Loucy (cell line): Measurements from ENCODE around the gene CD2AP.

Experiments used
- H2AFZ ChIP-seq: fragments of 200-600 bp; sonication (generic); 2 replicates; pipeline ENCODE4 v1.6.0; 2016; ENCODE audit warnings: antibody characterized with exemption, mild to moderate bottlenecking, low read length, moderate library complexity
- H3F3A ChIP-seq: fragments of 200-600 bp; 2 replicates; pipeline ENCODE4 v1.6.0; 2016; ENCODE audit warnings: antibody characterized with exemption, low read depth, mild to moderate bottlenecking
- H3K27me3 ChIP-seq: fragments of 200-600 bp; sonication (generic); 2 replicates; pipeline ENCODE4 v1.6.1; 2014; ENCODE audit warnings: low read length, mild to moderate bottlenecking; ENCODE audit not compliant: insufficient read depth, poor library complexity, severe bottlenecking
- H3K36me3 ChIP-seq: fragments of 200-600 bp; sonication (generic); 2 replicates; pipeline ENCODE4 v1.6.1; 2016; ENCODE audit warnings: low read length; ENCODE audit not compliant: insufficient read depth
- H3K4me1 ChIP-seq: fragments of 200-600 bp; sonication (generic); 2 replicates; pipeline ENCODE4 v1.5.1; 2014; ENCODE audit warnings: low read length, mild to moderate bottlenecking; ENCODE audit not compliant: insufficient read depth, poor library complexity, severe bottlenecking
- H3K4me2 ChIP-seq: fragments of 200-600 bp; sonication (generic); 2 replicates; pipeline ENCODE4 v1.6.0; 2014; ENCODE audit warnings: antibody characterized with exemption, low read length, low read depth, mild to moderate bottlenecking; ENCODE audit not compliant: poor library complexity, severe bottlenecking
- H3K4me3 ChIP-seq: fragments of 200-600 bp; sonication (generic); 2 replicates; pipeline ENCODE4 v1.5.1; 2014; ENCODE audit warnings: low read length, mild to moderate bottlenecking, mixed read lengths; ENCODE audit not compliant: poor library complexity, severe bottlenecking
- H3K79me2 ChIP-seq: fragments of 200-600 bp; sonication (generic); 2 replicates; pipeline ENCODE4 v1.6.1; 2014; ENCODE audit warnings: low read length; ENCODE audit not compliant: insufficient read depth
- H3K9ac ChIP-seq: fragments of 200-600 bp; sonication (generic); 2 replicates; pipeline ENCODE4 v1.6.0; 2014; ENCODE audit warnings: mild to moderate bottlenecking, low read depth, low read length, moderate library complexity; ENCODE audit not compliant: poor library complexity, severe bottlenecking
- H3K9me2 ChIP-seq: fragments of 200-600 bp; sonication (generic); replicated peaks from 2 replicates; pipeline ENCODE4 v1.6.1; 2016; ENCODE audit warnings: low read depth, low read length, mixed read lengths
- H3K9me3 ChIP-seq: fragments of 200-600 bp; sonication (generic); 2 replicates; pipeline ENCODE4 v1.6.1; 2014; ENCODE audit warnings: mild to moderate bottlenecking, antibody characterized with exemption, low read length, low read depth; ENCODE audit not compliant: insufficient read depth
- H4K20me1 ChIP-seq: fragments of 200-600 bp; sonication (generic); 2 replicates; pipeline ENCODE4 v1.6.0; 2014; ENCODE audit warnings: antibody characterized with exemption, low read length, mild to moderate bottlenecking; ENCODE audit not compliant: insufficient read depth, poor library complexity, severe bottlenecking
- CTCF ChIP-seq: fragments of 200-600 bp; sonication (generic); conservative IDR thresholded peaks from 2 replicates; pipeline ENCODE4 v1.5.1; 2014; ENCODE audit warnings: mild to moderate bottlenecking, antibody characterized with exemption, low read length
- EZH2phosphoT487 ChIP-seq: fragments of 200-600 bp; IDR thresholded peaks from 2 replicates; pipeline ENCODE4 v1.6.1; 2018; ENCODE audit warnings: antibody characterized with exemption, mild to moderate bottlenecking, moderate library complexity, borderline replicate concordance

CD2AP gene

GRCh38 chr6:47484616-47485015 lies 7.0 kb downstream of the CD2AP start:
- H3K4me3 ChIP-seq = peak overlapping the region; percentile 49
- H3K4me1 ChIP-seq = peaks cover 55% of the 10 kb centered on the region
- no peaks in the 10 kb centered on the region for H3F3A ChIP-seq
- TF ChIP-seq CTCF = no peak
- no peak for TF ChIP-seq EZH2phosphoT487
- H2AFZ ChIP-seq = no peak overlapping the region
- H3K27me3 ChIP-seq = no peaks in the 10 kb centered on the region
- no peaks in the 10 kb centered on the region for H3K9me3 ChIP-seq
- H4K20me1 ChIP-seq = peaks cover 88% of the 10 kb centered on the region
- H3K9me2 ChIP-seq = no peaks in the 10 kb centered on the region
- H3K9ac ChIP-seq = no peak overlapping the region
- H3K79me2 ChIP-seq = peaks cover 97% of the 10 kb centered on the region
- no peaks in the 10 kb centered on the region for H3K36me3 ChIP-seq
- peak overlapping the region; percentile 70 for H3K4me2 ChIP-seq

GRCh38 chr6:47485083-47485482 lies 7.5 kb downstream of the CD2AP start:
- H4K20me1 ChIP-seq = peaks cover 88% of the 10 kb centered on the region

GRCh38 chr6:47485491-47486135 lies 8.0 kb downstream of the CD2AP start:
- Histone ChIP-seq H3K9me3 (no peaks in the 10 kb centered on the region), H3K9me2 (no peaks in the 10 kb centered on the region), H3K79me2 (peaks cover 97% of the 10 kb centered on the region), H3K36me3 (no peaks in the 10 kb centered on the region), H3F3A (no peaks in the 10 kb centered on the region), H3K27me3 (no peaks in the 10 kb centered on the region), H3K4me1 (peaks cover 45% of the 10 kb centered on the region), H3K4me3 (no peak overlapping the region), H3K4me2 (peak overlapping the region; percentile 70), H2AFZ (no peak overlapping the region), H3K9ac (no peak overlapping the region), H4K20me1 (peaks cover 88% of the 10 kb centered on the region)
- TF ChIP-seq EZH2phosphoT487 (no peak), CTCF (no peak)

More at GRCh38 chr6:47485083-47485482, 7.5 kb downstream of the CD2AP start:
- Histone ChIP-seq H3K4me2 (peak overlapping the region; percentile 70), H3K36me3 (no peaks in the 10 kb centered on the region), H2AFZ (no peak overlapping the region), H3K9ac (no peak overlapping the region), H3K4me3 (no peak overlapping the region), H3K4me1 (peaks cover 51% of the 10 kb centered on the region), H3K27me3 (no peaks in the 10 kb centered on the region), H3K9me2 (no peaks in the 10 kb centered on the region), H3F3A (no peaks in the 10 kb centered on the region), H3K9me3 (no peaks in the 10 kb centered on the region), H3K79me2 (peaks cover 97% of the 10 kb centered on the region)
- TF ChIP-seq CTCF (no peak), EZH2phosphoT487 (no peak)
